HepG2 (cell line): ENCODE results near the gene TPRN. TPM values are rescaled to one million over a fixed set of nuclear protein-coding genes. Genes with fewer than 3 reads are reported as not detected.
A peak's percentile ranks its signal among the peaks of the same experiment; 100 is the strongest.

Experiments
- CBX2 ChIP-seq, 2 experiments: fragments of 200-600 bp in 1 of 2; sonication (generic); formaldehyde crosslinking in 1 of 2; IDR thresholded peaks; 2 replicates each; pipeline versions ENCODE4 v1.7.0 to v1.8.1; 2018 to 2022; ENCODE audit warnings: low read depth in 2 of 2, low read length in 1 of 2, mild to moderate bottlenecking in 1 of 2, missing genetic modification reagents in 1 of 2
- EP300 ChIP-seq, 3 experiments: sonication (generic) in 1 of 3; formaldehyde crosslinking in 1 of 3; IDR thresholded peaks; 2 replicates each; pipeline versions ENCODE4 v1.5.1 to v1.6.1; 2011 to 2020; ENCODE audit warnings: low read depth in 2 of 3, low read length in 2 of 3, borderline replicate concordance in 1 of 3, improper control_type of control experiment in 1 of 3, mild to moderate bottlenecking in 1 of 3, missing genetic modification reagents in 1 of 3, moderate library complexity in 1 of 3
- FLYWCH1 ChIP-seq: sonication (generic); formaldehyde crosslinking; IDR thresholded peaks from 2 replicates; pipeline ENCODE4 v1.8.1; 2023; ENCODE audit warnings: mild to moderate bottlenecking, missing genetic modification reagents
- FOXK1 ChIP-seq: sonication (generic); formaldehyde crosslinking; IDR thresholded peaks from 2 replicates; pipeline ENCODE4 v1.4.0; 2020; ENCODE audit warnings: low read depth, missing genetic modification reagents, borderline replicate concordance
- ISX ChIP-seq: sonication (generic); formaldehyde crosslinking; conservative IDR thresholded peaks from 2 replicates; pipeline ENCODE4 v1.5.0; 2020; ENCODE audit warnings: missing genetic modification reagents
- JUND ChIP-seq: sonication (generic); formaldehyde crosslinking; IDR thresholded peaks from 2 replicates; pipeline ENCODE4 v1.8.0; 2022; ENCODE audit warnings: mild to moderate bottlenecking, missing genetic modification reagents
- KLF16 ChIP-seq, 2 experiments: sonication (generic) in 1 of 2; formaldehyde crosslinking in 1 of 2; IDR thresholded peaks; 2 replicates each; pipeline versions ENCODE4 v1.6.1 to v1.8.0; 2016 to 2023; ENCODE audit warnings: missing genetic modification reagents in 2 of 2, missing compliant biosample characterization in 1 of 2
- MAF1 ChIP-seq: sonication (generic); formaldehyde crosslinking; IDR thresholded peaks from 2 replicates; pipeline ENCODE4 v1.5.0; 2020; ENCODE audit warnings: missing genetic modification reagents, borderline replicate concordance
- MAFG ChIP-seq: sonication (generic); formaldehyde crosslinking; IDR thresholded peaks from 2 replicates; pipeline ENCODE4 v1.5.1; 2020; ENCODE audit warnings: mild to moderate bottlenecking, missing genetic modification reagents
- MLLT10 ChIP-seq: sonication (generic); formaldehyde crosslinking; IDR thresholded peaks from 2 replicates; pipeline ENCODE4 v1.4.0; 2020; ENCODE audit warnings: missing genetic modification reagents
- NCOA5 ChIP-seq: sonication (generic); formaldehyde crosslinking; IDR thresholded peaks from 2 replicates; pipeline ENCODE4 v1.4.0; 2020; ENCODE audit warnings: missing genetic modification reagents
- PRMT3 ChIP-seq: sonication (generic); formaldehyde crosslinking; IDR thresholded peaks from 2 replicates; pipeline ENCODE4 v1.8.1; 2022; ENCODE audit warnings: low read depth, mild to moderate bottlenecking, moderate library complexity, missing genetic modification reagents, borderline replicate concordance
- SOX6 ChIP-seq, 2 experiments: fragments of 450-650 bp in 1 of 2; sonication (generic) in 1 of 2; formaldehyde crosslinking in 1 of 2; IDR thresholded peaks; 2 replicates each; pipeline versions ENCODE4 v1.4.0 to v1.6.1; 2017 to 2020; ENCODE audit warnings: antibody characterized with exemption in 1 of 2, mild to moderate bottlenecking in 1 of 2, missing genetic modification reagents in 1 of 2
- TIGD3 ChIP-seq: sonication (generic); formaldehyde crosslinking; IDR thresholded peaks from 2 replicates; pipeline ENCODE4 v1.5.1; 2020; ENCODE audit warnings: mild to moderate bottlenecking, missing genetic modification reagents, borderline replicate concordance
- ZBTB25 ChIP-seq: IDR thresholded peaks from 2 replicates; pipeline ENCODE4 v1.6.1; 2018; ENCODE audit warnings: missing genetic modification reagents
- ZBTB37 ChIP-seq: sonication (generic); formaldehyde crosslinking; IDR thresholded peaks from 2 replicates; pipeline ENCODE4 v1.4.0; 2020; ENCODE audit warnings: mild to moderate bottlenecking, missing genetic modification reagents
- ZBTB7B ChIP-seq: sonication (generic); formaldehyde crosslinking; IDR thresholded peaks from 2 replicates; pipeline ENCODE4 v1.4.0; 2020; ENCODE audit warnings: missing genetic modification reagents
- ZNF235 ChIP-seq: sonication (generic); formaldehyde crosslinking; IDR thresholded peaks from 2 replicates; pipeline ENCODE4 v1.8.1; 2023; ENCODE audit warnings: mild to moderate bottlenecking, missing genetic modification reagents, borderline replicate concordance
- ZNF335 ChIP-seq: sonication (generic); formaldehyde crosslinking; IDR thresholded peaks from 2 replicates; pipeline ENCODE4 v1.4.0; 2020; ENCODE audit warnings: missing genetic modification reagents
- ZNF570 ChIP-seq: sonication (generic); formaldehyde crosslinking; IDR thresholded peaks from 2 replicates; pipeline ENCODE4 v1.4.0; 2020; ENCODE audit warnings: mild to moderate bottlenecking, missing genetic modification reagents, borderline replicate concordance
- ZNF816 ChIP-seq: sonication (generic); formaldehyde crosslinking; IDR thresholded peaks from 2 replicates; pipeline ENCODE4 v1.8.0; 2022; ENCODE audit warnings: missing genetic modification reagents, mild to moderate bottlenecking, borderline replicate concordance
- polyA plus RNA-seq, 8 experiments: library from polyadenylated mRNA; depleted of rRNA in 3 of 8; stranded (reverse) in 7 of 8; unstranded in 1 of 8; fragments of >200 nt; fragmentation: Illumina TruSeq in 4 of 8; extraction: Trizol in 4 of 8; gene quantifications; 2 replicates each; pipeline versions ENCODE4 v1.2.1 to v1.2.3, GENCODE V29; 2011 to 2016; ENCODE audit warnings: low read depth in 4 of 8, missing spikeins in 1 of 8, mixed read lengths in 1 of 8; ENCODE audit not compliant: insufficient read depth in 1 of 8
- total RNA-seq, 5 experiments: library from RNA; depleted of rRNA; stranded (reverse); fragments of >200 nt; fragmentation: Illumina TruSeq; extraction: Trizol; gene quantifications; 2 replicates each; pipeline ENCODE4 v1.2.3, GENCODE V29; 2016; ENCODE audit warnings: low read depth in 1 of 5
- TF ChIP-seq, protein P1 (sequence below): sonication (generic); formaldehyde crosslinking; IDR thresholded peaks from 2 replicates; pipeline ENCODE4 v1.8.0; 2022; ENCODE audit warnings: low read depth, missing genetic modification reagents
- TF ChIP-seq, protein P2 (sequence below): sonication (generic); formaldehyde crosslinking; IDR thresholded peaks from 2 replicates; pipeline ENCODE4 v1.4.0; 2020; ENCODE audit warnings: missing genetic modification reagents

TPRN gene
- total and polyA plus RNA-seq, 2 of the 13 experiments (the other 11 are each of a cell fraction or from before 2014, with no cell fraction given) = 10.1 to 19.2 TPM

GRCh38 chr9:137218754-137219271, 18.3 kb upstream of the TPRN start (continued):
- TF ChIP-seq EP300 (IDR thresholded peaks at IDR 0.05; ENCODE audit: low read depth in 2 of 2, low read length in 2 of 2) (0 out of 4 replicates have a peak, but pooled peaks of 1 of the 2 experiments have one; percentile 23), EP300 (CRISPR knock-in tag; IDR thresholded peaks at IDR 0.05; ENCODE audit: borderline replicate concordance) (peak; percentile 45; the same call in 1 of the 2 replicates), ZBTB37 (no peak), SOX6 (IDR thresholded peaks at IDR 0.05) (no peak), SOX6 (CRISPR knock-in tag; IDR thresholded peaks at IDR 0.05) (peak; percentile 38; the same call in 1 of the 2 replicates), NCOA5 (CRISPR knock-in tag) (no peak), MAF1 (no peak), KLF16 (CRISPR knock-in tag; IDR thresholded peaks at IDR 0.05) (0 out of 4 replicates have a peak, but pooled peaks of 1 of the 2 experiments have one; percentile 20), MAFG (no peak), ZNF235 (CRISPR knock-in tag) (no peak), ISX (CRISPR knock-in tag) (no peak), ZNF570 (no peak), TIGD3 (CRISPR knock-in tag) (no peak), ZBTB25 (CRISPR knock-in tag) (peak; percentile 49; the same call in 1 of the 2 replicates), ZBTB7B (CRISPR knock-in tag) (peak; percentile 39; the same call in 1 of the 2 replicates), MLLT10 (no peak), JUND (peak; percentile 65; the same call in 1 of the 2 replicates), FOXK1 (0 out of 2 replicates have a peak, but pooled peaks have one; percentile 35), ZNF816 (no peak), ZNF335 (0 out of 2 replicates have a peak, but pooled peaks have one; percentile 60), CBX2 (IDR thresholded peaks at IDR 0.05; ENCODE audit: low read depth, low read length) (no peak), CBX2 (CRISPR knock-in tag; IDR thresholded peaks at IDR 0.05; ENCODE audit: low read depth) (no peak), PRMT3 (CRISPR knock-in tag) (no peak), FLYWCH1 (no peak)
- TF ChIP-seq, protein P1, sequence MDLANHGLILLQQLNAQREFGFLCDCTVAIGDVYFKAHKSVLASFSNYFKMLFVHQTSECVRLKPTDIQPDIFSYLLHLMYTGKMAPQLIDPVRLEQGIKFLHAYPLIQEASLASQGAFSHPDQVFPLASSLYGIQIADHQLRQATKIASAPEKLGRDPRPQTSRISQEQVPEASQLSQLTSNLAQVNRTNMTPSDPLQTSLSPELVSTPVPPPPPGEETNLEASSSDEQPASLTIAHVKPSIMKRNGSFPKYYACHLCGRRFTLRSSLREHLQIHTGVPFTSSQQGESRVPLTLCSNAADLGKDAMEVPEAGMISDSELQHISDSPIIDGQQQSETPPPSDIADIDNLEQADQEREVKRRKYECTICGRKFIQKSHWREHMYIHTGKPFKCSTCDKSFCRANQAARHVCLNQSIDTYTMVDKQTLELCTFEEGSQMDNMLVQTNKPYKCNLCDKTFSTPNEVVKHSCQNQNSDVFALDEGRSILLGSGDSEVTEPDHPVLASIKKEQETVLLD = peak; percentile 59; the same call in 1 of the 2 replicates
- TF ChIP-seq, protein P2, sequence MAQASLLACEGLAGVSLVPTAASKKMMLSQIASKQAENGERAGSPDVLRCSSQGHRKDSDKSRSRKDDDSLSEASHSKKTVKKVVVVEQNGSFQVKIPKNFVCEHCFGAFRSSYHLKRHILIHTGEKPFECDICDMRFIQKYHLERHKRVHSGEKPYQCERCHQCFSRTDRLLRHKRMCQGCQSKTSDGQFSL (CRISPR knock-in tag) = no peak
